Measurements from ENCODE around the gene ATP7B. TPM values are rescaled to one million over a fixed set of nuclear protein-coding genes. Genes with fewer than 3 reads are reported as not detected.

ATP7B gene
- total RNA-seq, 1 experiment from 2014 or later, result 4.4 TPM

GRCh38 chr13:51883226-51883600, 128.0 kb downstream of the ATP7B start:
- Histone ChIP-seq H3K4me2 (ENCODE audit: low read length) (no peak overlapping the region), H3K9me2 (replicated peaks; ENCODE audit: low read length) (no peaks in the 10 kb centered on the region), H3K9me3 (ENCODE audit: low read length) (no peaks in the 10 kb centered on the region), H3K36me3 (ENCODE audit: low read depth, low read length) (no peaks in the 10 kb centered on the region), H3K9ac (ENCODE audit: low read length) (no peak overlapping the region), H3F3A (ENCODE audit: low read length, unreplicated experiment) (no peaks in the 10 kb centered on the region), H3K79me2 (ENCODE audit: low read length) (no peaks in the 10 kb centered on the region), H3K27ac (ENCODE audit: low read length) (no peak overlapping the region), H4K20me1 (ENCODE audit: low read length) (no peaks in the 10 kb centered on the region), H2AFZ (ENCODE audit: low read length) (no peak overlapping the region), H3K4me3 (ENCODE audit: low read length) (no peak overlapping the region), H3K27me3 (ENCODE audit: low read length) (no peaks in the 10 kb centered on the region), H3K4me1 (ENCODE audit: insufficient read depth, low read length) (no peaks in the 10 kb centered on the region)
- ChIA-PET POLR2A (ENCODE audit: unreplicated experiment) (no interaction called here), CTCF (interaction anchor here (0.7 kb wide), 1 partner anchor 21 kb away, joined by 3 read pairs; no protein-coding TSS in a partner anchor)
- DNase-seq (no peak), ATAC-seq (no peak)
- TF ChIP-seq EZH2phosphoT487 (IDR thresholded peaks at IDR 0.05; ENCODE audit: borderline replicate concordance, low read length), result no peak
- TF ChIP-seq EZH2 (IDR thresholded peaks at IDR 0.05; ENCODE audit: low read length, unreplicated experiment), result no peak
- no peak for TF ChIP-seq CTCF (conservative IDR thresholded peaks at IDR 0.05; ENCODE audit: low read depth, low read length)
- no TSS peak for BruUV-seq (replicated peaks)
- intact Hi-C loops (cut with micrococcal nuclease), result no loop called here

Other genes with a start within 250 kb of the ATP7B start
- gene DHRS12, start 207.3 kb downstream of the ATP7B start, total RNA-seq (2014; rRNA removed), result 1.2 and 2.6 TPM in 2 replicates
- gene TMEM272, start 166.3 kb downstream of the ATP7B start, total RNA-seq (2014; rRNA removed), result 0.06 and 0.07 TPM in 2 replicates
- not detected in 2 replicates for gene CCDC70, start 149.5 kb downstream of the ATP7B start, total RNA-seq (2014; rRNA removed)
- 7.3 and 9.0 TPM in 2 replicates for gene ALG11, start 948 bp upstream of the ATP7B start, total RNA-seq (2014; rRNA removed)
- 5.0 and 7.4 TPM in 2 replicates for gene UTP14C, start 13.2 kb upstream of the ATP7B start, total RNA-seq (2014; rRNA removed)
- 0.07 TPM in 1 of 2 replicates, not detected in the other for gene NEK5, start 117.6 kb upstream of the ATP7B start, total RNA-seq (2014; rRNA removed)
- 3.9 and 6.9 TPM in 2 replicates for gene NEK3, start 148.1 kb upstream of the ATP7B start, total RNA-seq (2014; rRNA removed)

Measured in PC-3 (cell line).